Erythroblast (primary cell): Measurements from ENCODE around the gene MEX3A.

Experiments
- GATA1 ChIP-seq: IDR thresholded peaks from 2 replicates; pipeline ENCODE4 v1.6.1; 2011; ENCODE audit warnings: low read depth, mild to moderate bottlenecking, control low read depth, low read length, moderate library complexity
- POLR2A ChIP-seq: IDR thresholded peaks from 2 replicates; pipeline ENCODE4 v1.6.1; 2011; ENCODE audit warnings: mild to moderate bottlenecking, low read length

DNA sequence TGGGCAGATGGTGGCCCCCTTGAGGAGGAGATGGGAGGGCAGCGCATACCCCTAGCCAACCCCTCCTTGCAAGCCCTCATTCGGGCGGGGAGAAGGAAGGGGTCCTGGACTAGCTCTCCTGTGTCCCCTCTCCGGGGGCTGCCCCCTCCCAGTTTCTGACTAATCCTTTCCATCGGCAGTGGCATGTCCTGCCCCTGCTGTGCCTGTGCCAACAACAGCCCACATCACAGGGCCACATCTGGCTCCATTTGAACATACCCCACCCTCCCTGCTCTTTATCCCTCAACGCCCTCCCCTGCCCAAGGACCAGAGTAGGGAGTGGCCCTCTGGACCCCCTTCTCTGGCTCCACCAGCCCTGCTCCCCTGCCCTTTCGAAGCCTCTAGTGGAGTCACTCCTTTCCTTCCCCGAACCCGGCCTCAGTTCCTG, 21.3 kb upstream of the MEX3A start:
- no peak for TF ChIP-seq POLR2A
- TF ChIP-seq GATA1 = no peak
